H1 (cell line): ENCODE measurements around the gene GRM4. TPM values are rescaled to one million over a fixed set of nuclear protein-coding genes. Genes with fewer than 3 reads are reported as not detected.

Source experiments
- CTCF ChIA-PET: fragments of 300-600 bp; sonication (Branson Sonifier 250); formaldehyde crosslinking; loops from one replicate; lab custom pipeline; 2021; ENCODE audit not compliant: partially characterized antibody; lab: Charles Lee
- POLR2A ChIA-PET: fragments of 300-600 bp; sonication (Branson Sonifier 250); formaldehyde crosslinking; loops from one replicate; lab custom pipeline; 2021; ENCODE audit warnings: inconsistent platforms; ENCODE audit not compliant: partially characterized antibody; lab: Charles Lee
- DNase-seq, 2 experiments: peaks; one replicate each; pipeline versions ENCODE4 v3.0.0 to v3.0.0-alpha.2; 2010 to 2022; ENCODE audit warnings: low spot score in 2 of 2, low read depth in 1 of 2, mixed read lengths in 1 of 2
- FAIRE-seq: peaks from 2 replicates; lab custom pipeline; 2011; peaks lifted over from hg19 to GRCh38; lab: Jason Lieb, UNC
- H2AFZ ChIP-seq: 2 replicates; pipeline ENCODE4 v1.8.1; 2012; ENCODE audit warnings: low read length, inconsistent platforms
- H2AK5ac ChIP-seq: 2 replicates; pipeline ENCODE4 v1.6.1; 2013; ENCODE audit warnings: low read depth, low read length
- H2BK120ac ChIP-seq: replicated peaks from 2 replicates; pipeline ENCODE3; 2013; ENCODE audit warnings: low read depth, low read length, inconsistent platforms
- H2BK12ac ChIP-seq: 2 replicates; pipeline ENCODE4 v1.6.1; 2013; ENCODE audit warnings: low read depth, low read length
- H2BK15ac ChIP-seq: 2 replicates; pipeline ENCODE4 v1.6.1; 2013; ENCODE audit warnings: low read length
- H2BK20ac ChIP-seq: 2 replicates; pipeline ENCODE4 v1.6.1; 2013; ENCODE audit warnings: low read length
- H2BK5ac ChIP-seq: 2 replicates; pipeline ENCODE4 v1.6.1; 2013; ENCODE audit warnings: low read depth, low read length
- H3K14ac ChIP-seq: 2 replicates; pipeline ENCODE4 v1.6.1; 2013; ENCODE audit warnings: inconsistent platforms; ENCODE audit not compliant: insufficient read length
- H3K18ac ChIP-seq: 2 replicates; pipeline ENCODE4 v1.6.1; 2013; ENCODE audit warnings: low read length; ENCODE audit errors: extremely low read depth
- H3K23ac ChIP-seq: 2 replicates; pipeline ENCODE4 v1.6.1; 2013; ENCODE audit warnings: inconsistent platforms; ENCODE audit not compliant: insufficient read length
- H3K23me2 ChIP-seq: 2 replicates; pipeline ENCODE4 v1.6.1; 2013; ENCODE audit warnings: low read depth, low read length
- H3K27ac ChIP-seq: 2 replicates; pipeline ENCODE4 v1.6.1; 2011; ENCODE audit warnings: low read depth, low read length, inconsistent platforms
- H3K27me3 ChIP-seq, 4 experiments: replicated peaks in 1 of 4; 1 replicate in 1 of 4; 2 replicates in 3 of 4; pipeline versions ENCODE4 v1.6.1 to v1.8.1; 2011 to 2013; ENCODE audit warnings: low read length in 3 of 4, mild to moderate bottlenecking in 3 of 4, inconsistent platforms in 2 of 4, mixed read lengths in 2 of 4, moderate library complexity in 1 of 4; ENCODE audit not compliant: control insufficient read depth in 3 of 4, insufficient read depth in 3 of 4; ENCODE audit errors: extremely low read depth in 1 of 4
- H3K36me3 ChIP-seq, 4 experiments: 2 replicates each; pipeline versions ENCODE4 v1.6.1 to v1.8.1; 2011 to 2013; ENCODE audit warnings: mild to moderate bottlenecking in 4 of 4, low read length in 3 of 4, moderate library complexity in 2 of 4, control low read depth in 1 of 4, inconsistent platforms in 1 of 4; ENCODE audit not compliant: insufficient read depth in 4 of 4, control insufficient read depth in 2 of 4
- H3K4ac ChIP-seq: replicated peaks from 2 replicates; pipeline ENCODE3; 2013; ENCODE audit warnings: low read length, low read depth, mixed read lengths, inconsistent platforms; ENCODE audit not compliant: insufficient read length
- H3K4me1 ChIP-seq, 4 experiments: replicated peaks in 1 of 4; 1 replicate in 1 of 4; 2 replicates in 3 of 4; pipeline versions ENCODE4 v1.6.1 to v1.8.1; 2011 to 2013; ENCODE audit warnings: low read length in 3 of 4, inconsistent platforms in 2 of 4, mixed read lengths in 1 of 4; ENCODE audit not compliant: insufficient read depth in 4 of 4, control insufficient read depth in 3 of 4
- H3K4me2 ChIP-seq, 2 experiments: 2 replicates each; pipeline versions ENCODE4 v1.6.1 to v1.8.1; 2011 to 2013; ENCODE audit warnings: low read depth in 2 of 2, low read length in 2 of 2, control low read depth in 1 of 2, inconsistent platforms in 1 of 2, mild to moderate bottlenecking in 1 of 2; ENCODE audit not compliant: insufficient read depth in 1 of 2
- H3K4me3 ChIP-seq, 4 experiments: fragments of 200-600, 300-600 bp in 1 of 4; sonication (generic), shearing (Covaris generic), sonication (Bioruptor Twin) in 1 of 4; 2 replicates each; pipeline versions ENCODE4 v1.5.1 to v1.8.1; 2011 to 2016; ENCODE audit warnings: low read length in 4 of 4, low read depth in 3 of 4, control low read depth in 2 of 4, inconsistent platforms in 2 of 4, mild to moderate bottlenecking in 2 of 4, mixed read lengths in 1 of 4, moderate library complexity in 1 of 4; ENCODE audit not compliant: insufficient read depth in 2 of 4; ENCODE audit errors: extremely low read depth in 1 of 4
- H3K56ac ChIP-seq: replicated peaks from 2 replicates; pipeline ENCODE3; 2013; ENCODE audit warnings: low read depth, mild to moderate bottlenecking, mixed read lengths, low read length, inconsistent platforms; ENCODE audit not compliant: insufficient read length
- H3K79me1 ChIP-seq: 2 replicates; pipeline ENCODE4 v1.6.1; 2013; ENCODE audit warnings: low read depth, low read length, control low read depth
- H3K79me2 ChIP-seq, 2 experiments: 2 replicates each; pipeline versions ENCODE4 v1.6.1 to v1.8.1; 2012 to 2013; ENCODE audit warnings: low read length in 2 of 2, mild to moderate bottlenecking in 2 of 2, inconsistent platforms in 1 of 2; ENCODE audit not compliant: insufficient read depth in 2 of 2, control insufficient read depth in 1 of 2
- H3K9ac ChIP-seq, 4 experiments: replicated peaks in 1 of 4; 1 replicate in 1 of 4; 2 replicates in 3 of 4; pipeline versions ENCODE4 v1.6.1 to v1.8.1; 2011 to 2013; ENCODE audit warnings: low read depth in 3 of 4, low read length in 3 of 4, control low read depth in 2 of 4, mild to moderate bottlenecking in 2 of 4, moderate library complexity in 2 of 4, inconsistent platforms in 1 of 4; ENCODE audit errors: extremely low read depth in 1 of 4
- H3K9me3 ChIP-seq, 2 experiments: 2 replicates each; pipeline versions ENCODE4 v1.6.1 to v1.8.1; 2012 to 2013; ENCODE audit warnings: mild to moderate bottlenecking in 2 of 2, moderate library complexity in 2 of 2, control low read depth in 1 of 2, inconsistent platforms in 1 of 2, low read depth in 1 of 2, low read length in 1 of 2, mixed read lengths in 1 of 2; ENCODE audit not compliant: insufficient read depth in 2 of 2
- H4K20me1 ChIP-seq, 2 experiments: replicated peaks in 1 of 2; 2 replicates each; pipeline versions ENCODE3 to v1.8.1; 2011 to 2013; ENCODE audit warnings: inconsistent platforms in 2 of 2, low read length in 2 of 2, mild to moderate bottlenecking in 1 of 2; ENCODE audit not compliant: insufficient read depth in 2 of 2, control insufficient read depth in 1 of 2
- H4K5ac ChIP-seq: 2 replicates; pipeline ENCODE4 v1.6.1; 2013; ENCODE audit warnings: low read length, low read depth, mixed read lengths, inconsistent platforms; ENCODE audit not compliant: insufficient read length
- H4K8ac ChIP-seq: 2 replicates; pipeline ENCODE4 v1.8.0; 2013; ENCODE audit warnings: mild to moderate bottlenecking, moderate library complexity, low read length, inconsistent platforms; ENCODE audit not compliant: insufficient read depth; ENCODE audit errors: extremely low read depth
- H4K91ac ChIP-seq: replicated peaks from 2 replicates; pipeline ENCODE3; 2013; ENCODE audit warnings: low read length, mixed read lengths, inconsistent platforms; ENCODE audit not compliant: insufficient read length
- CEBPB ChIP-seq: IDR thresholded peaks from 2 replicates; pipeline ENCODE4 v1.6.1; 2012; ENCODE audit warnings: low read depth, low read length
- E2F6 ChIP-seq: IDR thresholded peaks from 2 replicates; pipeline ENCODE4 v1.6.1; 2012; ENCODE audit warnings: inconsistent platforms
- EZH2 ChIP-seq: fragments of 200-600 bp; sonication (generic); IDR thresholded peaks from 2 replicates; pipeline ENCODE4 v1.7.1; 2012; ENCODE audit warnings: low read depth, mild to moderate bottlenecking, moderate library complexity, low read length, inconsistent platforms; ENCODE audit not compliant: severe bottlenecking
- GABPA ChIP-seq: IDR thresholded peaks from 2 replicates; pipeline ENCODE4 v1.6.1; 2011; ENCODE audit warnings: mild to moderate bottlenecking, low read length, moderate library complexity, borderline replicate concordance; ENCODE audit not compliant: insufficient read depth
- HDAC6 ChIP-seq: IDR thresholded peaks from one replicate; pipeline ENCODE4 v1.7.1; 2012; ENCODE audit warnings: low read depth, mild to moderate bottlenecking, inconsistent platforms, low read length, moderate library complexity
- JUND ChIP-seq: IDR thresholded peaks from 2 replicates; pipeline ENCODE4 v1.6.1; 2011; ENCODE audit warnings: mild to moderate bottlenecking, improper control_type of control experiment, low read length
- NRF1 ChIP-seq: IDR thresholded peaks from 2 replicates; pipeline ENCODE4 v1.6.1; 2011; ENCODE audit warnings: mild to moderate bottlenecking, low read depth, low read length, improper control_type of control experiment
- PHF8 ChIP-seq: fragments of 200-600 bp; sonication (generic); conservative IDR thresholded peaks from 2 replicates; pipeline ENCODE4 v1.7.1; 2012; ENCODE audit warnings: low read depth, mild to moderate bottlenecking, inconsistent platforms, low read length, moderate library complexity
- RFX5 ChIP-seq: IDR thresholded peaks from 2 replicates; pipeline ENCODE4 v1.6.1; 2011; ENCODE audit warnings: low read depth, low read length, improper control_type of control experiment, borderline replicate concordance
- SP1 ChIP-seq: IDR thresholded peaks from 2 replicates; pipeline ENCODE4 v1.6.1; 2011; ENCODE audit warnings: low read depth, low read length
- WGBS, 2 experiments: shearing (Covaris generic) in 1 of 2; methylation state at CpG; one replicate each; pipeline versions ENCODE4 v1.1.6 to v1.1.7; 2013 to 2015; ENCODE audit warnings: low lambda C conversion rate in 2 of 2, mixed read lengths in 2 of 2, inconsistent platforms in 1 of 2, low coverage in 1 of 2, missing lambda C conversion rate in 1 of 2; ENCODE audit not compliant: insufficient replicate concordance in 2 of 2, insufficient coverage in 1 of 2, insufficient read length in 1 of 2; ENCODE audit errors: extremely low coverage in 1 of 2, missing lambda C conversion rate in 1 of 2; 5-methylcytosine and 5-hydroxymethylcytosine counted together
- polyA plus RNA-seq, 7 experiments: library from polyadenylated mRNA; depleted of rRNA in 3 of 7; stranded (reverse) in 5 of 7; unstranded in 2 of 7; fragments of >200 nt in 5 of 7; fragments of 200-250 nt in 2 of 7; gene quantifications; 1 replicate in 5 of 7; 2 replicates in 1 of 7; 4 replicates in 1 of 7; pipeline versions ENCODE4 v1.2.1 to v1.2.3, GENCODE V29; 2011 to 2013; ENCODE audit warnings: missing spikeins in 2 of 7, mixed read lengths in 2 of 7
- total RNA-seq: library from RNA; stranded (reverse); fragmentation: NEBNext Ultra II Directional; extraction: Animal tissue kit (Norgen Biotek cat#: 25700); gene quantifications from 2 replicates; pipeline ENCODE4 v1.2.1, GENCODE V29; 2021

The GRM4 gene
- total and polyA plus RNA-seq, 2 of the 8 experiments (the other 6 are each of a cell fraction or from before 2014, with no cell fraction given) = 19.6 to 21.5 TPM

DNA sequence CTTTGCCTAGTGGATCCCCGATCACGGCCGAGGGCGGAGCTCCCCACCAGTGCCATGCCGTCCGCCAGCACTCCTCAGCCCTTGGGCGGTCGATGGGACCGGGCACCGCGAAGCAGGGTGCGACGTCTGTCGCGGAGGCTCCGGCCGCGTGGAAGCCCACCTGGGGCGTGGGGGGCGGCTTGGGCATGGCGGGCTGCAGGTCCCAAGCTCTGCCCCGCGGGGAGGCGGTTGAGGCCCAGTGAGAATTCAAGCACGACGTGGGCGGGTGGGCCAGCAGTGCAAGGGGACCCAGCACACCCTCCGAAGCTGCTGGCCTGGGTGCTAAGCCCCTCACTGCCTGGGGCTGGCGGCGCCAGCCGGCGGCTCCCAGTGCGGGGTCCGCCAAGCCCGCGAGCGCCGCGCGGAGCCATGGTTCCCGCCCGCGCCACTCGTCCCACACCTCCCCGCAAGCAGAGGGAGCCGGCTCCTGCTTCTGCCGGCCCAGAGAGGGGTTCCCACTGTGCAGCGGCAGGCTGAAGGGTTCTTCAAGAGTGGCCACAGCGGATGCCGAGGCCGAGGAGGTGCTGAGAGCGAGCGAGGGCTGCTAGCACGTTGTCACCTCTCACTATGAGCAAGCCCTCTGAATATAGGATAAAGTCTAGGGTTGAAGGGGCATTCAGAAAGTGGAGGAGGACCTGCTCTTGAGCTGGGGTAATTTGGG, 128.6 kb downstream of the GRM4 start:
- ChIA-PET CTCF (interaction anchor here (0.9 to 16.1 kb wide), 6 partner anchors 10 to 248 kb away, joined by 3 to 234 read pairs (median 4); no protein-coding TSS in a partner anchor), POLR2A (interaction anchor here (2.7 kb wide), 1 partner anchor 15 kb away, joined by 8 read pairs; no protein-coding TSS in a partner anchor)
- no peak overlapping the region for H3K4ac ChIP-seq
- no peak overlapping the region for H3K18ac ChIP-seq
- no peak overlapping the region for H4K8ac ChIP-seq
- no peaks in the 10 kb centered on the region; a peak in 1 of 8 replicates for H3K36me3 ChIP-seq
- H3K79me2 ChIP-seq = no peaks in the 10 kb centered on the region
- H3K79me1 ChIP-seq = no peaks in the 10 kb centered on the region
- no peak overlapping the region for H4K91ac ChIP-seq
- H2BK5ac ChIP-seq = no peak overlapping the region
- no peak overlapping the region for H3K27ac ChIP-seq
- no peak overlapping the region for H3K56ac ChIP-seq
- no peak overlapping the region for H2BK120ac ChIP-seq
- H2AK5ac ChIP-seq = no peak overlapping the region
- 93% methylated on average over 44 of the region's 54 CpGs; no CpG with 5 or more reads in 1 of the 2 experiments for WGBS, 2 experiments
- no peak overlapping the region for H2AFZ ChIP-seq
- H3K4me3 ChIP-seq = no peak overlapping the region
- H3K23ac ChIP-seq = no peak overlapping the region
- peaks cover 0 to 2% (median under 1%) of the 10 kb centered on the region in 4 experiments; a peak in 4 of 7 replicates for H3K4me1 ChIP-seq
- H4K20me1 ChIP-seq = peaks cover 1 to 2% of the 10 kb centered on the region in 2 experiments
- no peak overlapping the region for H3K4me2 ChIP-seq
- no peak for DNase-seq
- H3K9ac ChIP-seq = no peak overlapping the region
- no peak overlapping the region for H2BK20ac ChIP-seq
- H3K27me3 ChIP-seq = peaks cover 5 to 31% (median 27%) of the 10 kb centered on the region in 4 experiments
- H3K14ac ChIP-seq = no peak overlapping the region
- H3K23me2 ChIP-seq = no peaks in the 10 kb centered on the region; the same call in 1 of the 2 replicates
- H2BK12ac ChIP-seq = no peak overlapping the region
- no peak overlapping the region for H2BK15ac ChIP-seq
- FAIRE-seq = no peak
- no peak overlapping the region for H4K5ac ChIP-seq
- H3K9me3 ChIP-seq = peaks cover 0 to 12% of the 10 kb centered on the region in 2 experiments; a peak in 2 of 4 replicates
- TF ChIP-seq EZH2 = no peak
- TF ChIP-seq E2F6 = no peak
- no peak for TF ChIP-seq PHF8
- no peak for TF ChIP-seq JUND
- no peak for TF ChIP-seq NRF1
- no peak for TF ChIP-seq GABPA
- TF ChIP-seq HDAC6 = no peak
- TF ChIP-seq RFX5 = no peak
- no peak for TF ChIP-seq CEBPB
- no peak for TF ChIP-seq SP1
